Ishikawa (cell line): ENCODE measurements around the gene MACROD2.

Source experiments
- CEBPB ChIP-seq: IDR thresholded peaks from 2 replicates; pipeline ENCODE4 v1.6.1; 2012
- CREB1 ChIP-seq: IDR thresholded peaks from 2 replicates; pipeline ENCODE4 v1.6.1; 2012; ENCODE audit warnings: low read depth
- EGR1 ChIP-seq: IDR thresholded peaks from 2 replicates; pipeline ENCODE4 v1.6.1; 2012
- EP300 ChIP-seq: IDR thresholded peaks from 2 replicates; pipeline ENCODE4 v1.6.1; 2012; ENCODE audit warnings: borderline replicate concordance
- FOXM1 ChIP-seq: IDR thresholded peaks from 2 replicates; pipeline ENCODE4 v1.6.1; 2012; ENCODE audit warnings: low read depth, borderline replicate concordance
- MAX ChIP-seq: IDR thresholded peaks from 2 replicates; pipeline ENCODE4 v1.6.1; 2012
- NFIC ChIP-seq: IDR thresholded peaks from 2 replicates; pipeline ENCODE4 v1.6.1; 2012
- RAD21 ChIP-seq: IDR thresholded peaks from 2 replicates; pipeline ENCODE4 v1.6.1; 2012; ENCODE audit warnings: low read depth
- REST ChIP-seq: IDR thresholded peaks from 2 replicates; pipeline ENCODE4 v1.6.1; 2012; ENCODE audit warnings: low read depth, mild to moderate bottlenecking
- TAF1 ChIP-seq: IDR thresholded peaks from 2 replicates; pipeline ENCODE4 v1.6.1; 2012; ENCODE audit warnings: low read depth, mild to moderate bottlenecking

GRCh38 chr20:14378326-14378725 lies 383.0 kb downstream of the MACROD2 start:
- TF ChIP-seq EP300 (no peak), FOXM1 (no peak), MAX (no peak), TAF1 (no peak), RAD21 (no peak), REST (no peak), NFIC (no peak), CREB1 (no peak), CEBPB (no peak), EGR1 (no peak)
